ENCODE results near the gene SYT1.

Gene SYT1

DNA sequence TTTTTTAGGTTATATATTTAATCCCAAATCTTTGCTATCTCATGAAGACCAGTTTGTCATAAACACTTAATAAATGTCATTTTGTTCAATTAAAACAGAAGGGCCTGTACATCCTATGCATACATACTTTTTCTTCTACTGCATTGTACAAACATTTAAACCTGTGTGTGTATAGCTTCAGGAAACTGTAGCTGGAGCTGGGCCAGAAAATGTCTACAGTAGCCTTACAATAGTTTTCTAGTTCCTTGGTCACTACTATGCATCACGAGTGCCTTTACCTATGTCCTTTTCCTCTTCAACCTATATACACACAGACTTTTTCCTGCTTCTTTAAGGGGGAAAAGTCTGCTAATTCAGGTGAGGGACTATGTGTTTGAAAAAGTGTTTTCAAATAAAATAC lies 523.4 kb downstream of the SYT1 start:
- TF ChIP-seq, protein P1, sequence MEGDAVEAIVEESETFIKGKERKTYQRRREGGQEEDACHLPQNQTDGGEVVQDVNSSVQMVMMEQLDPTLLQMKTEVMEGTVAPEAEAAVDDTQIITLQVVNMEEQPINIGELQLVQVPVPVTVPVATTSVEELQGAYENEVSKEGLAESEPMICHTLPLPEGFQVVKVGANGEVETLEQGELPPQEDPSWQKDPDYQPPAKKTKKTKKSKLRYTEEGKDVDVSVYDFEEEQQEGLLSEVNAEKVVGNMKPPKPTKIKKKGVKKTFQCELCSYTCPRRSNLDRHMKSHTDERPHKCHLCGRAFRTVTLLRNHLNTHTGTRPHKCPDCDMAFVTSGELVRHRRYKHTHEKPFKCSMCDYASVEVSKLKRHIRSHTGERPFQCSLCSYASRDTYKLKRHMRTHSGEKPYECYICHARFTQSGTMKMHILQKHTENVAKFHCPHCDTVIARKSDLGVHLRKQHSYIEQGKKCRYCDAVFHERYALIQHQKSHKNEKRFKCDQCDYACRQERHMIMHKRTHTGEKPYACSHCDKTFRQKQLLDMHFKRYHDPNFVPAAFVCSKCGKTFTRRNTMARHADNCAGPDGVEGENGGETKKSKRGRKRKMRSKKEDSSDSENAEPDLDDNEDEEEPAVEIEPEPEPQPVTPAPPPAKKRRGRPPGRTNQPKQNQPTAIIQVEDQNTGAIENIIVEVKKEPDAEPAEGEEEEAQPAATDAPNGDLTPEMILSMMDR (IDR thresholded peaks at IDR 0.05; ENCODE audit: insufficient read depth, low read length), result no peak
- TF ChIP-seq POLR2AphosphoS5 (IDR thresholded peaks at IDR 0.05; ENCODE audit: low read depth) (no peak), GABPA (IDR thresholded peaks at IDR 0.05; ENCODE audit: low read depth) (no peak), REST (IDR thresholded peaks at IDR 0.05; ENCODE audit: insufficient replicate concordance, low read depth) (no peak), SPI1 (IDR thresholded peaks at IDR 0.05; ENCODE audit: borderline replicate concordance, low read depth) (no peak)
- H3K27ac ChIP-seq (replicated peaks), result no peak overlapping the region

GRCh38 chr12:79393842-79394241 lies 529.3 kb downstream of the SYT1 start:
- TF ChIP-seq SPI1 (IDR thresholded peaks at IDR 0.05; ENCODE audit: borderline replicate concordance, low read depth) (no peak), GABPA (IDR thresholded peaks at IDR 0.05; ENCODE audit: low read depth) (no peak), POLR2AphosphoS5 (IDR thresholded peaks at IDR 0.05; ENCODE audit: low read depth) (no peak), REST (IDR thresholded peaks at IDR 0.05; ENCODE audit: insufficient replicate concordance, low read depth) (no peak)
- TF ChIP-seq, protein P1 (IDR thresholded peaks at IDR 0.05; ENCODE audit: insufficient read depth, low read length), result no peak
- no peak for DNase-seq (ENCODE audit: low read depth in 1 of 2, low spot score in 1 of 2)
- Histone ChIP-seq H3K27me3 (ENCODE audit: insufficient read depth, poor library complexity, severe bottlenecking) (no peaks in the 10 kb centered on the region), H3K4me3 (replicated peaks; ENCODE audit: insufficient read depth, low read length) (no peak overlapping the region), H3K27ac (replicated peaks) (no peak overlapping the region)

More for the DNA sequence above, 523.4 kb downstream of the SYT1 start:
- Histone ChIP-seq H3K27me3 (ENCODE audit: insufficient read depth, poor library complexity, severe bottlenecking) (no peaks in the 10 kb centered on the region), H3K4me3 (replicated peaks; ENCODE audit: insufficient read depth, low read length) (no peak overlapping the region)
- DNase-seq (ENCODE audit: low read depth in 1 of 2, low spot score in 1 of 2), result no peak

GRCh38 chr12:79397609-79398008 lies 533.0 kb downstream of the SYT1 start:
- Histone ChIP-seq H3K27ac (replicated peaks) (no peak overlapping the region), H3K27me3 (ENCODE audit: insufficient read depth, poor library complexity, severe bottlenecking) (no peaks in the 10 kb centered on the region), H3K4me3 (replicated peaks; ENCODE audit: insufficient read depth, low read length) (no peak overlapping the region)
- no peak for DNase-seq (ENCODE audit: low read depth in 1 of 2, low spot score in 1 of 2)
- TF ChIP-seq SPI1 (IDR thresholded peaks at IDR 0.05; ENCODE audit: borderline replicate concordance, low read depth), result no peak
- no peak for TF ChIP-seq POLR2AphosphoS5 (IDR thresholded peaks at IDR 0.05; ENCODE audit: low read depth)
- no peak for TF ChIP-seq REST (IDR thresholded peaks at IDR 0.05; ENCODE audit: insufficient replicate concordance, low read depth)
- TF ChIP-seq, protein P1 (IDR thresholded peaks at IDR 0.05; ENCODE audit: insufficient read depth, low read length), result no peak
- TF ChIP-seq GABPA (IDR thresholded peaks at IDR 0.05; ENCODE audit: low read depth), result no peak
